ENCODE results near the gene GPR108. TPM values are rescaled to one million over a fixed set of nuclear protein-coding genes. Genes with fewer than 3 reads are reported as not detected.

GPR108 gene
- polyA plus RNA-seq, 1 donor from 2014 or later = 24.6 TPM

- TF ChIP-seq POLR2AphosphoS5 (IDR thresholded peaks at IDR 0.05) = no peak
- H4K20me1 ChIP-seq (ENCODE audit: insufficient read depth) = no peaks in the 10 kb centered on the region
- no peaks in the 10 kb centered on the region for H3K9me3 ChIP-seq (ENCODE audit: low read length)
- no peaks in the 10 kb centered on the region for H3K36me3 ChIP-seq (ENCODE audit: insufficient read depth, low read length)
- H3K4me2 ChIP-seq (ENCODE audit: low read length) = no peak overlapping the region
- H3K9me2 ChIP-seq (ENCODE audit: insufficient read depth, low read length) = no peaks in the 10 kb centered on the region
- no peak overlapping the region for H3K27ac ChIP-seq (ENCODE audit: low read length)
- no peaks in the 10 kb centered on the region for H3F3A ChIP-seq (ENCODE audit: insufficient read depth, low read length, poor library complexity, severe bottlenecking)
- H3K4me3 ChIP-seq (ENCODE audit: low read length) = no peak overlapping the region
- H3K27me3 ChIP-seq (ENCODE audit: insufficient read depth, low read depth, low read length) = no peaks in the 10 kb centered on the region
- H2AFZ ChIP-seq (ENCODE audit: low read depth, low read length) = no peak overlapping the region
- no peaks in the 10 kb centered on the region for H3K79me2 ChIP-seq (replicated peaks; ENCODE audit: insufficient read depth, low read length)
- H3K9ac ChIP-seq (ENCODE audit: low read length) = no peak overlapping the region
These were observed 4.5 kb downstream of the GPR108 start for GRCh38 chr19:6732803-6733337.

GRCh38 chr19:6731822-6732221, 5.6 kb downstream of the GPR108 start:
- Histone ChIP-seq H3K36me3 (ENCODE audit: insufficient read depth, low read length) (no peaks in the 10 kb centered on the region), H2AFZ (ENCODE audit: low read depth, low read length) (no peak overlapping the region)
- TF ChIP-seq EZH2 (IDR thresholded peaks at IDR 0.05; ENCODE audit: borderline replicate concordance, insufficient read depth, low read length, poor library complexity, severe bottlenecking) = no peak
- TF ChIP-seq RAD21 (conservative IDR thresholded peaks at IDR 0.05) = no peak
- no peak for TF ChIP-seq REST (IDR thresholded peaks at IDR 0.05; ENCODE audit: borderline replicate concordance)
- no peak for TF ChIP-seq SMC3 (conservative IDR thresholded peaks at IDR 0.05; ENCODE audit: poor library complexity)
- no peak for TF ChIP-seq MXI1 (conservative IDR thresholded peaks at IDR 0.05; ENCODE audit: poor library complexity, severe bottlenecking)
- TF ChIP-seq TAF1 (IDR thresholded peaks at IDR 0.05; ENCODE audit: low read depth) = no peak
- TF ChIP-seq CTCF (IDR thresholded peaks at IDR 0.05; ENCODE audit: poor library complexity, severe bottlenecking) = no peak
- no peak for TF ChIP-seq EP300 (conservative IDR thresholded peaks at IDR 0.05; ENCODE audit: poor library complexity, severe bottlenecking)
- no peak for TF ChIP-seq POLR2AphosphoS5 (IDR thresholded peaks at IDR 0.05)

More at GRCh38 chr19:6731822-6732221, 5.6 kb downstream of the GPR108 start:
- H3K79me2 ChIP-seq (replicated peaks; ENCODE audit: insufficient read depth, low read length) = no peaks in the 10 kb centered on the region
- no peaks in the 10 kb centered on the region for H3K9me3 ChIP-seq (ENCODE audit: low read length)
- no peak overlapping the region for H3K27ac ChIP-seq (ENCODE audit: low read length)
- no peak overlapping the region for H3K4me2 ChIP-seq (ENCODE audit: low read length)
- H3F3A ChIP-seq (ENCODE audit: insufficient read depth, low read length, poor library complexity, severe bottlenecking) = no peaks in the 10 kb centered on the region
- H4K20me1 ChIP-seq (ENCODE audit: insufficient read depth) = no peaks in the 10 kb centered on the region
- H3K4me3 ChIP-seq (ENCODE audit: low read length) = no peak overlapping the region
- no peaks in the 10 kb centered on the region for H3K9me2 ChIP-seq (ENCODE audit: insufficient read depth, low read length)
- no peaks in the 10 kb centered on the region for H3K27me3 ChIP-seq (ENCODE audit: insufficient read depth, low read depth, low read length)
- no peak overlapping the region for H3K9ac ChIP-seq (ENCODE audit: low read length)
